GM19238 (cell line): ENCODE results near the gene RXRA.

ENCODE experiments used
- DNase-seq: peaks from one replicate; pipeline ENCODE4 v3.0.0; 2011; ENCODE audit warnings: low spot score; ENCODE audit not compliant: insufficient read length

RXRA gene

DNA sequence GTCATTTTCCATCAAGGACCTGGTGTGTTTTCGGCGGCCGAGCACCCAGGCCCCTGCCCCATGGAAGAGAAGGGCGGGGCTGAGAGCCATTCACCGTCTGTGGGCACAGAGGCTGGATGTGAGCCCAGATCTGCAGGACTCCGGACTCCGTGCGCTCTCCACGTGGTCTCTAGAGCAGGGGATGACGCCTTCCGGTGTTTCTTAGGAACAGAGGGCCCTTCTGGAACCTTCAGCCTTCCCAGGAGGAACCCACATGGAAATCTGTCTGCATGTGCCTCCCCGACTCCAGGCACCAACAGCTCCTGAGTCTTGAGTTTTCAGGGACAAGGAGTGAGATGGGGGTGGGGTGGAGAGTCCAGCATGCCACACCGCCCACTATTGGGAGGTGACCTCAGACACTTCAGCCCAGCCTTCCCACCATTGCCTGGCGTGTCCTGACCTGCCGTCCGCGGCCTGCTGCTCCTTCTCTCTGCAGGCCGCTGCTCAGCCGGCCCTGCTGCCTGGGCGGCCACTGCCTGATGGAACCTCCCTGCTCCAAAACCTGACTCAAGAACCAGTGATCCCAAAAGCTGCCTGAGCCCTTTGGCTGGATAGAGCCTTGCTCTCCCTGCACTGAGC is 2.4 kb upstream of the RXRA start:
- DNase-seq, result no peak

DNA sequence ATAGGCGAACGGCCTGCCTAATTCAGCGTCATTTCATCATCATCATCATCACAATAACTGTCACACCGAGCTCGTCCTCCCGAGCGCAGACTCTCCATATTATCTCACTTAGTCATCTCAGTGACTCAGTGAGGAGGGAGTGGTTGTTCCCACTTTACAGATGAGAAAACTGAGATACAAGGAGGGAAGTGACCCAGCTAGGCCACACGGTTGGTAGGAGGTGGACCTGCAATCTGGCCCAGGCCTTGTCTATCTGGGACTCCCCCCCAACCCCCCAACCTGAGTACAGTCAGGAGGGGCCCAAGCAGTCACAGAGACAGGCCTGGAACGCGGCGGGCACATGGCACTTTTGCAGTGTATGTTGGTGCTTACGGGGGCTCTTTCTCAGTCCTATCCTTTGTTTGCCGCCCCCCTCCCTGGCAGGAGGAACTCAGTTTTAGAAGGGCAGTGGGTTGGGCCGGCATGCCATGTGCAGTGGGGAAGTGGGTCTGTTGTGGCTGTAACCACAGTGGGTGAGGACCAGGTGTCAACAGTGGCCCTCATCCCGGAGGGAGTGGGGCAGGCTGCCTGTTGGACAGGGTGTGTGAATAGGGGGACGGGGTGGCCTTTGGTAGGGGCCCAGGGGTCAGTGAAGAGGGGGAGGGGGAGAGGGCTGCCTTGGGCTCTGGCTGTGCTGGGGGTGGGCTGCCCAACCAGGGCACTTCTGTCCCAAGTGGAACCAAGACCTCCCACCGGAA is 1.7 kb upstream of the RXRA start:
- DNase-seq, result no peak

DNA sequence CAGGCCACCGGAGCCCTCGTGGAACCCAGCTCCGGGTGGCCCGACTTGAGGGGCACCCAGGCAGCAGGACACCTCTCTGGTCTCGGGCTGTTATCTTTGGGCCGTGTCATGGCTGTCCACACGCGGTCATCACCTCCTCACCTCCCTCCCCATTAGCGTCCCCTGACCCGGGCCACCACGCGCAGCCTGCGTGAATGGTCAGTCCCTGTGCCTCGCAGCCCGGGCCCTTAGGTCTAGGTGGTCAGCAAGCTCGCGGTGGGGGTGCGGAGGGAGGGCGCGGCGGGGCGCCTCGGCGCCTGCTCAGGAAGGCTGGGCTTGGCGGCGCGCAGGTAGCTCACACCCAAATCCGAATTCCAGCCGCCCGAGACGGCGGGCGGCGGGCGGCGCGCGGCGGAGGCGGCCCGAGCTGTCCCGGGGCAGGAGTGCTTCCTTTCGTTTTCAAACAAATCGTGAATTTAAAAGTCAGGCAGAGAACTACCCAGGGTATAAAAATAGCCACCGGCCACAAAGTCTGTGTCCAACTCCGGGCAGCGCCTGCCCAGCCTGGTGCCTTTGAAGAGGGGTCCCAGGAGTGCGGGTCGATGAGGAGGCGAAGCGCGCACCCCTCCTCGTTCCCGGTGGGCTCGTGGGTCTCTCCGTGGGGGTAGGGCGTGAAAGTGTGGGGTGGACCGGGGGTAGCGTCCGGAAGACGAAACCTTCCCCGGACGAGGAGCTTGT is 1.0 kb upstream of the RXRA start:
- no peak for DNase-seq

DNA sequence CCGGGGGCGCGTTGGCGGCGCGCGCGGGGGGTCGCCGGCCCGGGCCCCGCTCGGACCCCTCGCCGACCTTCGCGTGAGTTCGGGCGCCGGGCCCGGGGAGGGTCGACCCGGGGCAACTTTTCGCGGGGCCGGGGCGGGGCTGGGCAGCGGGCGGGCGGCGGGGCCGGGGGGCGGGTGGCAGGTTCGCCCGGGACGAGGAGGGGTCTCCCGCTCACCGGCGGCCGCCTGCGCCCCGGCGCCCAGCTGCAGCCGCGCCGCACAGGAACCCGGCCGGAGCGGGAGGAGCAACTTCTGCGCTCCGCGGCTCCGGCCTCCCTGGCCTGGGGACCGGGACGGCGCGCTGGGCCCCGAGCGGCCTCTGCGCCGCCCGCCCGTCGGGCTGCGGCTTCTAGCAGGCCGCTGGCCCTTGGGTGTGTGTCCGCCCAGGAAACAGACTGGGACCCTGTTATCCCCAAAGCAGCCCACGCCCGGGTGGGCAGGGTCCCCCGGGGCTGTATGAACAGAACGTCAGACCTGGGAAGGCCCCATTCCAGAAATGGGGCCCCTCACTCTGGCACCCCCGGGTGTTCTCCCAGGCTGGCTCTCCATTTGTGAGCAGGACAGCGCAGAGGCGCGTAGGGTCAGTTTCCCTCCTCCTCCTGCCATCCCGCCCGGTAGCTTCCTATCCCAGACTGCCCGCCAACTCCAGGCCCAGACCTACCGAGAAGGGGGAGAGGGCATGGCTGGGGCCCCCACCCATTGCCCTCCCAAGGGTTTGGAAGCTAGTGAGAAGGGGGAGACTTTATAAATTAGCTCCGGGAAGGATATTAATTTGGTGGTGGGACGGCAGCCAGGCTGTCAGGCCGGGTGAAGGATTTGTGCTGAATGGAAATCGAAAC is 708 bp downstream of the RXRA start:
- no peak for DNase-seq

DNA sequence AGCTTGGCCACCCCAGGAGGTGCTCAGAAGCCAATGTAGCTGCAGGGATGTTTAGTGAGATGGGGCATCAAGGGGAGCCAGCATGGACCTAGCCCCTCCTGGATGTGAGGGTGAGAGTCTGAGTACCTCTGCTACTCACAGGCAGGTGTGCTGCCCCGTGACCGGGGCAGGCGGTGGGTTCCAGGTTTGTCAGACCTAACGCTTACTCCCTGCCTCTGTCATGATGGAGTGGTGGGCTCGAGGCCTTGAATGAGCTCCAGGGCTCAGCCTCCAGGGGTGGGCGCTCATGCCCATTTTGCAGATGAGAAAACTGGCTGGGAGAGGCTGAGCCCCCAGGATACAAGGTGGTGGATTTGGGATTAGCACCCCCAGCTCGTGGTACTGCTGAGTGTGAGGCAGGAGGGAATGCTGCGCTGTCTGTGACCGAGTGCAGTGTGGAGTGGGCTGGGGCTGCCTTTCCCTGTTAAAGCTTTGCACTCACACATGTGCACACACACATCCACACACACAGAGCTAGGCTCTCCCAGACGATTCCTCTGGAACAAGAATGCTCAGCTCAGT is 1.5 kb downstream of the RXRA start:
- no peak for DNase-seq

DNA sequence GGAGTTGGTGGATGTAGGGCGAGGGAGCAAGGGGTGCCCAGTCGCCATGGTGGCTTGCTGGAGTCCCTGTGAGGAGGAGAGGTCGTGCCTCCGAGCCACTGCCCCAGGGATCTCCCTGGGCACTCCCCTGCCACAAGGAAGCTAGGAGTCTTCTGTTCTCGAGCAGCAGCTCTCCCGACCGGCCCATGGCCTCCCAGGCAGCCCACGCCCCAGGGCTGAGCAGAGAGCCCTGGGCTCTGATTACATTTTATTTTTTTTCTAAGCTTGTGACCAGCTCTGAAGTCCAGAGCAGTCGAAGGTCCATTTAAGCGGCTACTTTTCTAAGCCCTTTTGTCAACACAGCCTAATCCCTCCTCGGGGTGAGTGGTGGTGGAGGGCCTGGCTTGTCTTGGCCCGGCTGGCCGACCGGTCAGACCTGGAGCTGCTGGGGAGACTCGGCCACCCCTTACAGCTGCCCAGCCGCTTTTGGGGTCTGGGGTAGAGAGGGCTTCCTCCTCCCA is 2.1 kb downstream of the RXRA start:
- DNase-seq, result no peak

DNA sequence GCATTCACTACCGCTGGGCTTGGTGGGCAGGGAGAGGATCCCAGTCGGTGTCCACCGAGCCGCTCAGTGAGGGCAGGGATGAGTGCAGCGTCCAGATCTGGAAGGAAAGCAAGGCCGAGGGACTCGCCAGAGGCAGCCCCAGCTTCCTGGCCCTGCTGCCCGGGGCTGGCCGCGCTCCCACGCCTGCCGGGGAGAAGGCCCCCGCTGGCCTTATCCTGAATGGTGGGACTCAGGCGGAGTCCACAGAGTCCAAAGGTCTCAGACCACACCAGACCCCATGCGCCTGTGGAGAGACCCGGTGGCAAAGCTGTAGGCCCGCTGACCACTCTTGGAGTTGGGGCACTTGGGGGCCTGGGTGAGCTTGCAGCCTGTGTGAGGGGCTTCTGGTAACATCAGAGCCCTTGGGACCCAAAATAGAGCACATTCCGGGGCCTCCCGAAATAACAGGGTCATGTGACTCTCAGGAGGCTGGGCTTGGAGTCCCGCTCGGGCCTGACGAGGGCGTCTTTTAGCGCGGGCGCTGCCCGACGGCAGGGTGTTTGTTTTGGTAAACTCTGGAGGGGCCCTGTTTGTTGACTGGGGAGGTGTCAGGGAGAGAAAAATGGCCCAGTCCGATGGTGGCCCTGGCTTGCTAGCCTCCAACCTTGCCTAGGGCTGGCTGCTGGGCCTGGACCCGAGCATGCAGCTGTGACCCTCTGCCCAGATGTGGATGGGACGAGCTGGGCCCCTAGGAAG is 2.8 kb downstream of the RXRA start:
- no peak for DNase-seq

DNA sequence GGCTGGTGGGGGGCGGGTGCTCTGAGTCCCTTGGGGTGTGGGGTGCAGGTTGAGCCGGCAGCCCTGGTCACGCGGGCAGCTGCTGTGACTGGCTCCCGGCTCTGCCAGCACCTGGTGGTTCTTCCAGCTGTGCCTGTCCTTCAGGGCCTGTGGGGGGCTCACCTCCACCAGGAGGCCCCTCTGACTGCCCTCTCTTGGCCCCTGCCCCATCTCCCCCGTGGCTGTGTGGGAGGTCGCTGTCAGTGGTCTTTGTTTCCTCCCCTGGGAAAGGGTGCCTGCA is 3.3 kb downstream of the RXRA start:
- no peak for DNase-seq

DNA sequence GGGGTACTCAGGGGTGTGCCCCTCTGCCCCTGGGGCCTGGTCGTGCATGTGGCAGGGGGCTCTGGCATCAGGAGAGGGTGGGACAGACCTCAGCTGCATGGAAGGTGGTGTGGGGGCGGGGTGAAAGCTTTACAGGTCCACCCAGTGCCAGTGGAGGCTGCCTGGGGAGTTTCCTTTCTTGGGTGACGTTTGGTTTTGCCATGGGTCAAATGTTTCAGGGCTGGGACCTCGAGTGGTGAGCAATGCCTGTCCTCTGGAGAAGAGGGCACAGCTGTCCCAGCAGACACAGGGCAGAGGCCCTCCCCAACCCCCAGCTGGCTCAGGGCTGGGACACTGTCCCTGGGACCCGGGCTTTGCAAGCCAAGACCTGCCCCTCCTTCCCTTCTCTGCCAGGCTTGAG is 3.6 kb downstream of the RXRA start:
- no peak for DNase-seq

DNA sequence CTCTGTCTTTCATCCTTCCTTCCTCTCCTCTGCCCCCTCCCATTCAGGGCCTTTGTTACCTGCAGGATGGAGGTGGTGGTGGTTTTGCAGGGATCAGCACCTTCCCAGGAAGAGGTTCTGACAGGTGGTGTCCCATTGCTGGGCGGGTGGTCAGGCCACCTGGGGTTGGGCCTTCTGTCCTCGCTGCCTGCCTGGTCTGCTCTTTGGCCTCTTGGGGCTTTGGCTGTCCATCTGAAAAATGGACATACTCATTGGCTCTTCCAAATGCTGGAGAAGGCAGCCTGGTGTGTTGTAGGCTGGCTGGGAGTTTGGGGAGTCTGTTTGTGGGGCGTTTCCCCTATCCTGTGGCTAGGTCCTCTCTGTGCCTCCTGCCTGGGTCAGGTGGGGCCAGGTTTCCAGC is 4.3 kb downstream of the RXRA start:
- DNase-seq, result no peak

DNA sequence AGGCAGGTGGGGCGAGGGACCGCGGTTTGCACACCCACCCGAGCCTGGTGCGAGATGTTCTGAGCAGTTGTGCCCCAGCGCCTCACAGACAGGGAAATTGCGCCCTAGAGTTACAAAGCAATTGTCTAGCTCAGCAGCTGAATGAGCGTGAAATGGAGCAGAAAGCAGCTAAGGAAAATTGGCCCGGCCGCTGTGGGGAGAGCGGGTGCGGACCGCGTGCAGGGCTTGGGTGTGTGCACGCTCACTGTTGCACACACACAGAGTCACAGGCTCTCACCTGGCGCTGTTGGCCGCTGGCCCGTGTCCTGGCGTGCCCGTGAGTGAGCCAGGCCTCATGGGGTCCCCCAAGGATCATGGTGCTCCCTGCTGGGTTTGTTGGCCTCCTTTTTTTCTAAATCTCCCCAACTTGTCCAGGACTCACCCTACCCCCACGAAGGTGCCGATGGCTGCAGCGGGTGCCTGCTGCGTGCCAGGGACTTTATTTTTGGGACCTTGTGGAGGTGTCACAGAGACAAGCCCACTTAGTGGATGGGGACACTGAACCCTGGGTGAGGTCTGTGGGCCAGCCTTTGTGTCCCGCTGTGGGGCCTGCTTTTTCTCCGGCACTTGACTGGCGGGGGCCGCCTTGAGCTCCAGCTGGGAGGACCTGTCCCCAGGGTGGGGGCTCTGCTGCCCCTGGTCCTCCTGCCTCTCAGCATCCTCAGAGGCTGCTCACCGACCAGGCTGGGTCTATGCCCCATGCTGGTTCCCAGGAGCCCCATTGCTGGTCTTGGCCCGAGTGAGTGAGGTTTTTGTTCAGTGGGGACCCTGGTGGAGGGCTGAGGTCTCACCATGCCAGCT is 5.2 kb downstream of the RXRA start:
- no peak for DNase-seq

DNA sequence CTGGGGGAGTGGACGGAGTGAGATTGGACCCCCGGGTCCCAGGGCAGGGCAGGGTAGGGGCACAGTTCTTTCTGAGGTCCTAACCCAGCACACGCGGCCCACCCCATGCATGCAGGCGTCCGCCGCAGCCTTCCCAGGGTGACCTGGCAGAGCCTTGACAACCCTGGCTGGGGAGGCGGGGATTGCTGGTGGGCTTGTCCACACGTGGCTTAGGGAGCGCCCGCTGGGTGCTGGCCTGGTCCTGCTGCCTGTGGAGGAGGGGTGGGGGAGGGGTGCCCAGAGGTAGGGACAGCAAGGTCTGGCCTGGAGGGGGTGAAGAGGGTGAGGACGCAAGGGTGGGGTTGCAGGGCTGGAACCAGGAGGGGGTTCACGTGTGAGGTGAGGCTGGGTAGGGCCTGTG is 6.0 kb downstream of the RXRA start:
- no peak for DNase-seq

DNA sequence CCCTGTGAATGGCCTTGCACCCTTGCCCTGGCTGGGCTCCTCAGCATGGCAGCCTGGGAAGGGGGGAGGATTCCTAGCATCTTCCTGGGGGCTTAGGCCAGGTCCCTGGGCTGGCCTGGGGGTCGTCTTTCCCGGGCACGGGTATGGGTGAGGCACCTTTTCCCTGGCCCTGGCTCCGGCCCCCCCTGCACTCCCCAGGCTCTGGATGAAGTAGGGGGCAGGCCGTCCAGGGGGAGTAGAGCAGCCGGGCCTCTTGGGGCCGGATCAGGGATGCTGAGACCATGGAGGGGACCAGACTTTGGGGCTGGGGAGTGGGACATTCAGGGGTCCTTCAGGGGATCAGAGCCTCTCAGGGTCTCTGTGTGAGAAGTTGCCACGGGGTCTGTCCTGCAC is 6.6 kb downstream of the RXRA start:
- DNase-seq, result no peak

DNA sequence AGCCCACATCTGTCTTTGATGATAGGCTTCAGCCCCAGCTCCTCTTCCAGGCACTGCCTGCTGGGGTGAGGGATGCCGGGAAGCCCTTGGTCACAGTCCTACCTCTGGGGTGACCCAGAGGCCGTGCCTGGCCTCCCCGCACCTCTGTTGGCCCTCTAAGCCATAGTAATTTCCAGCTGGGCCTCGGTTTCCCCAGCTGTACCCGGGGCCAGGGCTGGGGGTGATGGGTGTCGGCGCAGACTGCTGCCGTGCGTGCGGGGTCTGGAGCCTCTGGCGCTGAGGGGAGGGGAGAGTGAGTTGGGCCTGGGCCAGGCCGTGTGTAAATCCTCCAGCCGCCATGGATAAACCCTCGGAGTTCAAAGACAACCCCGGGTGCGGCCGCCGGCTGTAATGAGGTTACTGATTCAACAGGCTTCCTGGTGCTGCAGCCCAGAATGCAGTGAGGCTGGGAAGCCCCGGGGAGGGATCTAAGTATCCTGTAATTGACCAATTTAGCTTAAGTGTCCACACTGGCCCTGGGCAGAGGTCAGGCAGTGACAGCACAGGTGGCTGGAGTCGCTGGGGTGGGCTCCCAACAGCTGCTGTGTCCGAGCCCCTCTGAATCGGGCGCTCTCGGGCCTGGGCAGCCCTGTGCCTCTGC is 7.1 kb downstream of the RXRA start:
- no peak for DNase-seq

DNA sequence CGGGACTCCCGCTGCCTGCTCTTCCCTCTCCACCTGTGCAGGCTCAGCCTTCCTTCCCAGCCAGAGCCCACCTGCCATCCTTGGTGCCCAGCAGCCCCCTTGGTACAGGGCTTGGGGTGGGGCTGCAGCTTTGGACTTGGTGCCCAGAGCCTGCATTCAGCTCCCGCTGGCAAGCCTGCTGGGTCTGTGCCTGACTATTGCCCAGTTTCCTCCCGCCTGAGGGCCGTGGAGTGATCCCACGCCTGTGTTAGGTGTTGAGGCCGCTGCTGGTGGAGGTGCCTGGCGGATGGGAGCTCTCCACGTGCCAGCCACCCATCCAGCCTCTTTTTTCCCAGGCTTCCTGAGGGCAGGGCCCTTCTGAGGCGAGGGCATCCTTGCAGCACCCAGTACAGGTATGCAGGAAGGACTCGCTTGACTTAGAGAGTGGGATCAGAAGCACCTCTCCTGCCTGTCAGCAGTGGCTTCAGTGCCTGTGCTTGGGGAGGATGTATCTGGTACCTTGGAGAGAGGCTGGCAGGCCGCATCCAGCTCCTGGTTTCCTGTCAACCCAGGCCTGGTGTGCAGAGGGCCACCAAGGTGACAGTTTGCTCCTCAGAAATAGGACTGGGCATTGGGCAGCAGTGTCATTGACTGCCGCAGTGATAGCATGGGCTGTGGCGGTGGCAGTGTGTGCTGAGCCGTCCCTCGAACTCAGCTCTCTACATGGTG is 7.8 kb downstream of the RXRA start:
- no peak for DNase-seq

DNA sequence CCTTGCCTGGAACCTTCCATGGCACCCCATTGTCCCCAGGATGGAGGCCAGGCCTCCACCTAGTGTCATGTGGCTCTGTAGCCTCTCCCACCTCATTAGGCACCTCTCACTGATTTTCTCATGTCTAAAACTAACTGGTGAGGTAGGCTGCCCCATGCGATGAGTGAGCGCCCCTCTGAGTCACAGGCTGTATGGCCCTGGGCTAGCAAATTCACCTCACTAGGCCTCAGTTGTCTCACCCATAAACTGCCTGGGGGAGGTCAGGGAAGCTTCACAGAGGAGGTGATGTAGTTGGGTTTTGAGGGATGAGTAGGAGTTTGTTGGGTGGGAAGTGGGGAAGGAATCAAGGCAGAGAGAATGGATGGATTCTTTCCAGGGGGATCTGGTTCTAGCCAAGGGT is 8.8 kb downstream of the RXRA start:
- no peak for DNase-seq

DNA sequence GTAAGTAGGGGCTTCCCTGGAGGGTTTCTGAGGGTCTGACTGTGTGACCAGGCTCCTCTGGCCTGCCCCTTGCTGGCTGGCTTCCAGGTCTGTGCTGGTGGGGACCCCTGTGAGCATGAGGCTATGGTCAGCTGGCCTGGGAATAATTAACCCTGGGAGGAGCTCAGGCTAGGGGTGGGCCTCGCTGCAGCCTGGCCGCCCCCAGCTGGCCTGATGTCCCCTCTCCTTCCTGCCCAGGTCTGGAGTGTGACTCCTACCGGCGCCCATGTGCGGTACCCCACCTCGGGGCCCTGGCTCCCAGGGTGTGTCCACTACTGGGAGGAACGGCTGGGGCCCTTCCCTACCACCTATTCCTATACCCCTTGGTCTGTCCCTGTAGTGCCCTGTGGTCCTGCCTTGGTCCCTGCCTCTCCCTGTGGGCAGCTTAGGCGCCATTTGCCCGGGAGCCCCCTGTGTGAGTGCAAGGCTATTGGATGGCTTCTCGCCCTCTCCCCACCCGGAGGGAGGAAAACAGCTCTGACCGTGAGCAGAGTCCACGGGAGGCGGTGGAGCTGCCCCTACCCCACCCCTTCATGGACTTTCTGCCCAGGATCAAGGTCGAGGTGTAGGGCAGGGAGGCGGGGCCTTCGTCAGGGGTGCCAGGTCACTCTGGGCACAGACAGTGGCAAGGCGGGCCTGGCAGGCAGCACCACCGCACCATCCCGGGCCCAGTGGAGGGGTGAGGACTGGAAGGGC is 9.4 kb downstream of the RXRA start:
- no peak for DNase-seq

DNA sequence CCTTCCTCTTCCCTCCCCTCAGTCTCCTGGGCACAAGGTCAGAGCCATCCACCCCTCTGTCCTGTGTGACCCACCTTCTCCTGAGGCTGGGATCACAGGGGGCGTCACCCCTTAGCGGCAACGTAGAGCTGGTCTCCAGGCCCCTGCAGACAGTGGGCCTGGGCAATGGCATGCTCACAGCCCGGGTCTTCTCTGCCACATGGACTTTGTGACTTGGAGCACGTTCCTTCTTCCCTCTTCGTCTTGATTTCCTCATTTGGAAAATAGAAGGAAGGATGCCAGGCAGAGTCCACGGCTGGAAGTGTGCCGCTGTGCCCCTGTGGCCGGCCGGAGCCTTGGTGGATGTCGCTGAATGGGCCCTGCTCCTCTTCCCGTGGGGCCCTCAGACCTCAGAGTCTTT is 10.0 kb downstream of the RXRA start:
- no peak for DNase-seq
